Measurements from ENCODE around the gene SYCE1L. TPM values are rescaled to one million over a fixed set of nuclear protein-coding genes. Genes with fewer than 3 reads are reported as not detected.
"Not testable (repeated sequence)": the region's sequence is repeated elsewhere in the genome, so short reads cannot be mapped to it uniquely, and the experiment has no call there.

The SYCE1L gene
- total RNA-seq, 4 donors from 2014 or later = 0.76 to 1.1 TPM; not detected in 2

DNA sequence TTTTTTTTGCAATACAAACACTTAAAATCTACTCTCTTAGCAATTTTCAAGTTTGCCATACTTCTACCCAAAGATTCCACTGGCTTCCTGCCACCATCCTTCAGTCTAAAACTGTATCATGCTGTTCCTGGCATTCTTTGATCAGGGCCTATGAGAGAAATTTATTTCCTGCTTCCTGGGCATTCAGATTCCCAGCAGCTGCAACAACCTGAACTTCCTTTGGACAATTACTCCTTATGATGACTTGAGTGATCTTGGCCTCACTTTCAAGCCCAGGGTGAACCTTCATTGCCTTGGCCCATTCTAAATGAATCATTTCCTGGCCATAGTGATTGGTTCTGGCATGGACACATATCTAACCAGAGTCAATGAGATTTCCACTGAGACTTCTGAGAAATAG is 26.3 kb upstream of the SYCE1L start:
- Histone ChIP-seq H3K36me3 (no peaks in the 10 kb centered on the region), H3K27me3 (peaks cover 0 to 31% (median 2%) of the 10 kb centered on the region in 4 donors), H3K4me3 (no peak overlapping the region), H3K9me3 (no peaks in the 10 kb centered on the region), H3K4me1 (no peaks in the 10 kb centered on the region), H3K27ac (no peak overlapping the region)
- no peak for DNase-seq
- intact Hi-C loops (cut with DNase I) = no loop called here
- TF ChIP-seq POLR2A (IDR thresholded peaks at IDR 0.05) = no peak
- TF ChIP-seq, protein P1, sequence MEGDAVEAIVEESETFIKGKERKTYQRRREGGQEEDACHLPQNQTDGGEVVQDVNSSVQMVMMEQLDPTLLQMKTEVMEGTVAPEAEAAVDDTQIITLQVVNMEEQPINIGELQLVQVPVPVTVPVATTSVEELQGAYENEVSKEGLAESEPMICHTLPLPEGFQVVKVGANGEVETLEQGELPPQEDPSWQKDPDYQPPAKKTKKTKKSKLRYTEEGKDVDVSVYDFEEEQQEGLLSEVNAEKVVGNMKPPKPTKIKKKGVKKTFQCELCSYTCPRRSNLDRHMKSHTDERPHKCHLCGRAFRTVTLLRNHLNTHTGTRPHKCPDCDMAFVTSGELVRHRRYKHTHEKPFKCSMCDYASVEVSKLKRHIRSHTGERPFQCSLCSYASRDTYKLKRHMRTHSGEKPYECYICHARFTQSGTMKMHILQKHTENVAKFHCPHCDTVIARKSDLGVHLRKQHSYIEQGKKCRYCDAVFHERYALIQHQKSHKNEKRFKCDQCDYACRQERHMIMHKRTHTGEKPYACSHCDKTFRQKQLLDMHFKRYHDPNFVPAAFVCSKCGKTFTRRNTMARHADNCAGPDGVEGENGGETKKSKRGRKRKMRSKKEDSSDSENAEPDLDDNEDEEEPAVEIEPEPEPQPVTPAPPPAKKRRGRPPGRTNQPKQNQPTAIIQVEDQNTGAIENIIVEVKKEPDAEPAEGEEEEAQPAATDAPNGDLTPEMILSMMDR (IDR thresholded peaks at IDR 0.05) = no peak

DNA sequence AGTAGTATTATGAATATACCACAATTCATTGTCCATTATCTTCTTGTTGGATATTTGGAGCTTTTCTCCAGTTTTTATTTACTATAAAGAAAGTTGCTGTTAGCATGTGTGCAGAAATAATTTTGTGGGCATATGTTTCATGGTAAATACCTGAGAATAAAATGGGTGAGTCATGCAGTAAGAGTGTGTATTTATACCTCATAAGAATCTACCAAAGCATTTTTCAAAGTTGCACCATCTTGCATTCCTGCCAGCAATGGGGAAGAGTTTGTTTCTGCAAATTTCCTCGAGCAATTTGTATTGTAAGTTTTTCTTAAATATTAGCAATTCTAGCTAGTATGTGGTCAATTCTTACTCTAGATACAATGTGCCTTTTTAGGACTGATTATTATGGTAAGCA is 16.1 kb upstream of the SYCE1L start:
- intact Hi-C loops (cut with DNase I) = no loop called here
- Histone ChIP-seq H3K9me3 (no peaks in the 10 kb centered on the region), H3K4me1 (no peaks in the 10 kb centered on the region), H3K27ac (no peak overlapping the region), H3K27me3 (no peaks in the 10 kb centered on the region), H3K4me3 (no peak overlapping the region), H3K36me3 (no peaks in the 10 kb centered on the region)
- DNase-seq = no peak
- TF ChIP-seq, protein P1 (IDR thresholded peaks at IDR 0.05) = no peak
- TF ChIP-seq POLR2A (IDR thresholded peaks at IDR 0.05) = no peak
- 48 to 55% methylated on average over 1 of the region's 1 CpG for WGBS, 2 donors

DNA sequence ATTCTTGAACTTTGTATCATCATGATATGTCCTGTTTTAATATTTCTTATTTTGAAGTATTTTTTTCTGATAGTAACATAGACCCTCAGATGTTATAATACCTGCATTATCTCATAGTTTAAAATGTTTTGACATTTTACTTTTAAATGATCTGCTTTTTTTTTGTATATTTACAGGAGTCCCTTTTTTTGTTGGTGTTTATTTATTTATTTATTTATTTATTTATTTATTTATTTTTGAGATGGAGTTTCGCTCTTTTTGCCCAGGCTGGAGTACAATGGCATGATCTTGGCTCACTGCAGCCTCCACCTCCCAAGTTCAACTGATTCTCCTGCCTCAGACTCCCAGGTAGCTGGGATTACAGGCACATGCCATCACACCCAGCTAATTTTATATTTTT is 12.9 kb upstream of the SYCE1L start:
- WGBS, 2 donors = 78 to 100% methylated on average over 1 of the region's 1 CpG
- H3K9me3 ChIP-seq; DNase-seq; H3K4me3 ChIP-seq; intact Hi-C loops (cut with DNase I); H3K36me3 ChIP-seq; H3K27me3 ChIP-seq; H3K27ac ChIP-seq: not testable (repeated sequence)
- H3K4me1 ChIP-seq = peaks cover 0 to 11% (median 0%) of the 10 kb centered on the region in 3 donors

DNA sequence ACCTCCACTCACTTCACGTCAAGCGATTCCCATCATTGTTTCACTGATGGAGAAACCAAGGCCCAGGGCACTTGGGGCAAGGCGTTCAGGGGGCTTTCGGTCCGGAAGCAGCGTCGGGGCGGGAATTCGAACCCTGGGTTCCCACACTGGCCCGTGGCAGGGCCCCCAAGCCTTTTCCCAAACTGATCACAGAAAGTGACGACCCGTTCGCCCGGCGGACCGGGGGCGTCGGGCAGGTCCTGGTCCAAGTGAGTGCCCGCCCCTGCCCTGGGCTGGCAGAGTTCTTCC is 9.1 kb upstream of the SYCE1L start:
- Histone ChIP-seq H3K4me1 (peaks cover 0 to 36% (median 9%) of the 10 kb centered on the region in 3 donors), H3K27me3 (no peaks in the 10 kb centered on the region)
- intact Hi-C loops (cut with DNase I) = no loop called here

DNA sequence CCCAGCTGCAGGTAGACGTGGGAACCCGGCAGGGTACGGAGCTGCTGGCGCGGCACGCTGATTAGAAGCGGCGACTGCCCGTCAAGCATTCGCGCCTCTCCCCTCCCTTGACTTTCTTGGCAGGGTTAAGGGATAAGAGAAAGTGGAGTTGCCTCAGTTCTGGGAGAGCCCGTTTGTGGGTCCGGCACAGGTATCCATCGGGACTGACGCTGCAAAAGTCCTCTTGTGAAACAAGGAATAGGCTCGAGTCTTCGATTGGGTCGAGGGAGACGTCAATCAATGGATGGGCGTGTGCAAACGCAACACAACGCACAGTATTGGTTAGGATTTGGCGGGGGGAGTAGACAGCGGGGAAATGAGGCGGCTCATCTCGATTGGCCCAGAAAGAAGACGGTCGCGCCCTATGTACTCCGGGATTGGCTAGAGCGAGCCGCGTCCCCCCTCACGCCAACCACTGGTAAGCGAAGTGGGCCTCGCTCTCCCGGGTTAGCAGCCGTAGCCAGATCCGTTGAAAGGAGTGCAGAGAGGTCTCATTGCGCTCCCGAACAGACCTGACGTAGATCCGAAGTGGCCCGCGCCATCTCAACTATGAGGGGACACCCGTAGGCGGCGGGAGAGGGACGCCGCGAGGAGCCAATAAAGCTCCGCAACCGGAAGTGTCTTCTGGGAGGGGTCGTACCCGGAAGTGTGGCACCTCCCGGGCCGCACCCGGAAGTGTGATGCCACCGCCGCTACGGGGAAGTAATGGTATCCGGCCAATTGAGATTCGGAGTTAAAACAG is 8.5 kb upstream of the SYCE1L start, which contains the start of gene MON1B:
Gene MON1B, plus strand, starts transcription at position 713 of the 781 bp plus-strand sequence. CDS start 296 bp downstream, outside the sequence.
- Histone ChIP-seq H3K4me3 (peak within 1 kb of the TSS; percentile 65 to 98 (median 84)), H3K9me3 (no peaks in the 10 kb centered on the region), H3K27me3 (no peaks in the 10 kb centered on the region), H3K36me3 (peaks cover 11 to 29% (median 17%) of the 10 kb centered on the region in 3 donors), H3K27ac (peak within 1 kb of the TSS; percentile 93 to 99 (median 96)), H3K4me1 (peaks cover 0 to 36% (median 9%) of the 10 kb centered on the region in 3 donors)
- DNase-seq = peak; percentile 93
- TF ChIP-seq POLR2A (IDR thresholded peaks at IDR 0.05) = peak in 3 of 4 donors; percentile 39 to 77 (median 75)
- TF ChIP-seq, protein P1 (IDR thresholded peaks at IDR 0.05) = no peak
- intact Hi-C loops (cut with DNase I) = no loop called here
- WGBS, 2 donors = 0% methylated on average over 17 to 18 of the region's 63 CpGs

More for the DNA sequence above, 9.1 kb upstream of the SYCE1L start:
- no peak for DNase-seq
- Histone ChIP-seq H3K27ac (peak overlapping the region; percentile 93 to 99 (median 96)), H3K4me3 (peak overlapping the region; percentile 65 to 98 (median 84)), H3K36me3 (peaks cover 5 to 24% (median 12%) of the 10 kb centered on the region in 3 donors), H3K9me3 (no peaks in the 10 kb centered on the region)
- TF ChIP-seq, protein P1 (IDR thresholded peaks at IDR 0.05) = no peak
- no peak for TF ChIP-seq POLR2A (IDR thresholded peaks at IDR 0.05)
- WGBS, 2 donors = 0 to 4% methylated on average over 2 to 11 of the region's 19 CpGs
